Fibroblast of villous mesenchyme (primary cell): ENCODE data around the gene GRIK3. TPM values are rescaled to one million over a fixed set of nuclear protein-coding genes. Genes with fewer than 3 reads are reported as not detected.

ENCODE experiments used
- DNase-seq: peaks from one replicate; pipeline ENCODE4 v3.0.0-alpha.2; 2010; ENCODE audit warnings: low read depth
- H3K4me3 ChIP-seq: 2 replicates; pipeline ENCODE4 v1.5.1; 2011; ENCODE audit warnings: low read depth, mild to moderate bottlenecking, low read length
- CTCF ChIP-seq: IDR thresholded peaks from 2 replicates; pipeline ENCODE4 v1.5.1; 2012; ENCODE audit warnings: low read depth, mild to moderate bottlenecking, low read length; ENCODE audit not compliant: insufficient read depth
- total RNA-seq: library from RNA; depleted of rRNA; stranded (reverse); fragments of >200 nt; gene quantifications from 2 replicates; pipeline ENCODE4 v1.2.3, GENCODE V29; 2012

Gene GRIK3
- total RNA-seq, 1 donor = not detected

GRCh38 chr1:36867575-36867974, 166.7 kb downstream of the GRIK3 start:
- H3K4me3 ChIP-seq = no peak overlapping the region
- TF ChIP-seq CTCF = no peak
- no peak for DNase-seq

GRCh38 chr1:36866169-36866814, 168.0 kb downstream of the GRIK3 start:
- no peak for TF ChIP-seq CTCF
- no peak overlapping the region for H3K4me3 ChIP-seq
- DNase-seq = no peak

GRCh38 chr1:36865602-36865900, 168.8 kb downstream of the GRIK3 start:
- DNase-seq = no peak
- no peak for TF ChIP-seq CTCF
- no peak overlapping the region for H3K4me3 ChIP-seq

GRCh38 chr1:36864823-36865601, 169.3 kb downstream of the GRIK3 start:
- no peak overlapping the region for H3K4me3 ChIP-seq
- DNase-seq = no peak
- TF ChIP-seq CTCF = no peak

GRCh38 chr1:36864182-36864822, 170.0 kb downstream of the GRIK3 start:
- no peak for DNase-seq
- peak; percentile 25 for TF ChIP-seq CTCF
- H3K4me3 ChIP-seq = no peak overlapping the region

- no peak overlapping the region for H3K4me3 ChIP-seq
- no peak for DNase-seq
- no peak for TF ChIP-seq CTCF
Observed at GRCh38 chr1:36863500-36863899, 170.8 kb downstream of the GRIK3 start.
